Measurements from ENCODE around the gene MAN1A1.

DNA sequence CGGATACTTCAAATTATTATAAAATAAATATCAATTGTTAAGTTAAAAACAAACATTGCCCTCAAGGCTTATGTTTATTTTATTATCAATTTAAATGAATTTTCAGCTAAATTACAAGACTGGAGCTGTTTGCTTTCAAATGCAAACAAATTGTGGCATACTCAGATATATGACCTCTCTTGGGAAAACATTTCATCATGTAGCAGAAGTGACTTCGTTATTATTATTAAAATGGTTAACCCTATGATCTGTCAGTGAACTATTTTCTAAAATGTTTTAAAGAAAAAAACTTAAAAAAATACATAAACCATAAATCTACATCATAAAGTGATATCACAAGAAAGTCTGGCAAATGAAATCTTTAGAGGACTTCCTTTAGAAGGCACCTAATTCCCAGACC is 72.5 kb downstream of the MAN1A1 start:
- TF ChIP-seq, protein P1, sequence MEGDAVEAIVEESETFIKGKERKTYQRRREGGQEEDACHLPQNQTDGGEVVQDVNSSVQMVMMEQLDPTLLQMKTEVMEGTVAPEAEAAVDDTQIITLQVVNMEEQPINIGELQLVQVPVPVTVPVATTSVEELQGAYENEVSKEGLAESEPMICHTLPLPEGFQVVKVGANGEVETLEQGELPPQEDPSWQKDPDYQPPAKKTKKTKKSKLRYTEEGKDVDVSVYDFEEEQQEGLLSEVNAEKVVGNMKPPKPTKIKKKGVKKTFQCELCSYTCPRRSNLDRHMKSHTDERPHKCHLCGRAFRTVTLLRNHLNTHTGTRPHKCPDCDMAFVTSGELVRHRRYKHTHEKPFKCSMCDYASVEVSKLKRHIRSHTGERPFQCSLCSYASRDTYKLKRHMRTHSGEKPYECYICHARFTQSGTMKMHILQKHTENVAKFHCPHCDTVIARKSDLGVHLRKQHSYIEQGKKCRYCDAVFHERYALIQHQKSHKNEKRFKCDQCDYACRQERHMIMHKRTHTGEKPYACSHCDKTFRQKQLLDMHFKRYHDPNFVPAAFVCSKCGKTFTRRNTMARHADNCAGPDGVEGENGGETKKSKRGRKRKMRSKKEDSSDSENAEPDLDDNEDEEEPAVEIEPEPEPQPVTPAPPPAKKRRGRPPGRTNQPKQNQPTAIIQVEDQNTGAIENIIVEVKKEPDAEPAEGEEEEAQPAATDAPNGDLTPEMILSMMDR (conservative IDR thresholded peaks at IDR 0.05 in 1 of 2, IDR thresholded peaks at IDR 0.05 in 1 of 2; ENCODE audit: extremely low read depth in 1 of 2, insufficient read depth in 1 of 2, low read depth in 1 of 2, low read length in 2 of 2), result no peak
- TF ChIP-seq EZH2 (IDR thresholded peaks at IDR 0.05; ENCODE audit: borderline replicate concordance, low read length), result no peak

Measured in mammary epithelial cell (primary cell).